T-helper 2 cell (primary cell): Measurements from ENCODE around the gene FHAD1.

Experiments
- DNase-seq, 5 experiments: peaks; one replicate each; pipeline versions ENCODE4 v3.0.0 to v3.0.0-alpha.2; 2012 to 2022

FHAD1 gene

GRCh38 chr1:15444468-15445389 lies 197.7 kb downstream of the FHAD1 start:
- DNase-seq, result no peak

GRCh38 chr1:15445390-15446122 lies 198.5 kb downstream of the FHAD1 start:
- DNase-seq, result no peak

GRCh38 chr1:15446212-15446611 lies 199.2 kb downstream of the FHAD1 start:
- DNase-seq, result no peak
